Trophoblast cell (in vitro differentiated cells and primary cell): ENCODE measurements around the gene TENM4.

Source experiments
- DNase-seq, 2 donors: peaks; one replicate each; pipeline ENCODE4 v3.0.0-alpha.2; 2016
- H2AFZ ChIP-seq: 2 replicates; pipeline ENCODE4 v1.6.1; 2013; ENCODE audit warnings: low read length, moderate library complexity, mild to moderate bottlenecking; ENCODE audit not compliant: insufficient read depth, poor library complexity
- H2AK5ac ChIP-seq: 2 replicates; pipeline ENCODE4 v1.6.1; 2013; ENCODE audit warnings: mild to moderate bottlenecking, low read length
- H2BK120ac ChIP-seq: 2 replicates; pipeline ENCODE4 v1.6.1; 2013; ENCODE audit warnings: low read length, mild to moderate bottlenecking, moderate library complexity; ENCODE audit not compliant: insufficient read depth, poor library complexity
- H2BK12ac ChIP-seq: 2 replicates; pipeline ENCODE4 v1.6.1; 2013; ENCODE audit warnings: mild to moderate bottlenecking, low read length, moderate library complexity
- H2BK5ac ChIP-seq: 2 replicates; pipeline ENCODE4 v1.6.1; 2013; ENCODE audit warnings: low read length, low read depth, moderate library complexity, mild to moderate bottlenecking; ENCODE audit not compliant: poor library complexity
- H3K14ac ChIP-seq: 2 replicates; pipeline ENCODE4 v1.6.1; 2013; ENCODE audit warnings: mild to moderate bottlenecking, low read length
- H3K18ac ChIP-seq: 2 replicates; pipeline ENCODE4 v1.6.1; 2013; ENCODE audit warnings: mild to moderate bottlenecking, low read length
- H3K23ac ChIP-seq: 2 replicates; pipeline ENCODE4 v1.6.1; 2013; ENCODE audit warnings: low read length
- H3K27ac ChIP-seq: 2 replicates; pipeline ENCODE4 v1.5.1; 2013; ENCODE audit warnings: low read depth, mild to moderate bottlenecking, inconsistent platforms, low read length, moderate library complexity
- H3K27me3 ChIP-seq: 2 replicates; pipeline ENCODE4 v1.6.1; 2013; ENCODE audit warnings: inconsistent platforms, mild to moderate bottlenecking, low read length, moderate library complexity; ENCODE audit not compliant: insufficient read depth
- H3K36me3 ChIP-seq, 2 experiments: 1 replicate in 1 of 2; 2 replicates in 1 of 2; pipeline ENCODE4 v1.6.1; 2013; ENCODE audit warnings: low read length in 2 of 2, mild to moderate bottlenecking in 2 of 2, moderate library complexity in 1 of 2; ENCODE audit not compliant: insufficient read depth in 2 of 2, control insufficient read depth in 1 of 2
- H3K4ac ChIP-seq: 2 replicates; pipeline ENCODE4 v1.6.1; 2013; ENCODE audit warnings: low read depth, mild to moderate bottlenecking, low read length, moderate library complexity
- H3K4me1 ChIP-seq, 2 experiments: 1 replicate in 1 of 2; 2 replicates in 1 of 2; pipeline ENCODE4 v1.6.1; 2013; ENCODE audit warnings: low read length in 2 of 2, mild to moderate bottlenecking in 2 of 2, moderate library complexity in 1 of 2; ENCODE audit not compliant: insufficient read depth in 2 of 2, control insufficient read depth in 1 of 2
- H3K4me2 ChIP-seq: 2 replicates; pipeline ENCODE4 v1.6.1; 2013; ENCODE audit warnings: inconsistent platforms, mild to moderate bottlenecking, low read length, moderate library complexity
- H3K4me3 ChIP-seq: 2 replicates; pipeline ENCODE4 v1.5.1; 2013; ENCODE audit warnings: mild to moderate bottlenecking, low read depth, low read length, inconsistent platforms
- H3K79me1 ChIP-seq: one replicate; pipeline ENCODE4 v1.6.1; 2013; ENCODE audit warnings: low read length
- H3K79me2 ChIP-seq: 2 replicates; pipeline ENCODE4 v1.6.1; 2013; ENCODE audit warnings: low read length, mild to moderate bottlenecking; ENCODE audit not compliant: control insufficient read depth, insufficient read depth, poor library complexity
- H3K9ac ChIP-seq: 2 replicates; pipeline ENCODE4 v1.6.1; 2013; ENCODE audit warnings: mild to moderate bottlenecking, low read length
- H3K9me3 ChIP-seq: 2 replicates; pipeline ENCODE4 v1.6.1; 2013; ENCODE audit warnings: low read depth, mild to moderate bottlenecking, control low read depth, inconsistent platforms, low read length; ENCODE audit not compliant: insufficient read depth
- H4K12ac ChIP-seq: 2 replicates; pipeline ENCODE4 v1.6.1; 2013; ENCODE audit warnings: low read depth, mild to moderate bottlenecking, low read length, moderate library complexity
- H4K8ac ChIP-seq: 2 replicates; pipeline ENCODE4 v1.6.1; 2013; ENCODE audit warnings: low read depth, mild to moderate bottlenecking, low read length, moderate library complexity
- H4K91ac ChIP-seq: one replicate; pipeline ENCODE4 v1.6.1; 2013; ENCODE audit warnings: low read depth, mild to moderate bottlenecking, low read length, moderate library complexity
- WGBS: extraction: QIAGEN DNeasy Blood & Tissue Kit; methylation state at CpG from one replicate; pipeline ENCODE4 v1.1.7; 2013; ENCODE audit warnings: missing lambda C conversion rate; ENCODE audit not compliant: insufficient read length, insufficient coverage; ENCODE audit errors: extremely low coverage; 5-methylcytosine and 5-hydroxymethylcytosine counted together

Gene TENM4

DNA sequence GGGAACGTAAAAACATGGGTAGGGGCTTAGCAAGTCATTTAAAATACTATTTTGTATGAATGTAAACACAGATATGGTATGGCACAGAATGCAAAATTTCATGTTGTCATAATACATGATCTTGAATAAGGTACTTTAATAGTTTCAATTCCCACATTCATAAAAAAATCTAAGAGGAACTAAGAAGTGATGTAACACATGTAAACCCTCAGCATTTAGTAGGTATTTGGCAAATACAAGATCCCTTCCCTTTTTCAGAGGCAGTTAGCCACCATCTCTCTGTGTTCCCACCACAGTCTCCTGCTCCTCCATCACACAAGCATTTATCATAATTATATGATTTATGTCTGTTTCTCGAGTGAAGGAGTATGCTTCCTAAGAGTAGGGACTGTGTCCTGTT lies 251.8 kb downstream of the TENM4 start:
- WGBS: no CpG with 5 or more reads among the region's 2 CpGs
- no peak overlapping the region for H3K18ac ChIP-seq
- H3K36me3 ChIP-seq: no peaks in the 10 kb centered on the region
- no peak overlapping the region for H3K4me3 ChIP-seq
- no peak overlapping the region for H3K27ac ChIP-seq
- H3K14ac ChIP-seq: no peak overlapping the region
- no peak overlapping the region for H3K4me2 ChIP-seq
- H3K9me3 ChIP-seq: peaks cover 1% of the 10 kb centered on the region
- H3K27me3 ChIP-seq: no peaks in the 10 kb centered on the region
- no peak overlapping the region for H2BK12ac ChIP-seq
- H3K9ac ChIP-seq: no peak overlapping the region
- H3K23ac ChIP-seq: no peak overlapping the region
- H2AK5ac ChIP-seq: no peak overlapping the region
- no peak overlapping the region for H2AFZ ChIP-seq
- no peak overlapping the region for H2BK120ac ChIP-seq
- no peak overlapping the region for H4K12ac ChIP-seq
- no peak overlapping the region for H2BK5ac ChIP-seq
- no peak overlapping the region for H4K91ac ChIP-seq
- H3K79me2 ChIP-seq: no peaks in the 10 kb centered on the region
- H3K79me1 ChIP-seq: no peaks in the 10 kb centered on the region
- H4K8ac ChIP-seq: no peak overlapping the region
- H3K4me1 ChIP-seq: no peaks in the 10 kb centered on the region
- no peak for DNase-seq
- H3K4ac ChIP-seq: no peak overlapping the region

DNA sequence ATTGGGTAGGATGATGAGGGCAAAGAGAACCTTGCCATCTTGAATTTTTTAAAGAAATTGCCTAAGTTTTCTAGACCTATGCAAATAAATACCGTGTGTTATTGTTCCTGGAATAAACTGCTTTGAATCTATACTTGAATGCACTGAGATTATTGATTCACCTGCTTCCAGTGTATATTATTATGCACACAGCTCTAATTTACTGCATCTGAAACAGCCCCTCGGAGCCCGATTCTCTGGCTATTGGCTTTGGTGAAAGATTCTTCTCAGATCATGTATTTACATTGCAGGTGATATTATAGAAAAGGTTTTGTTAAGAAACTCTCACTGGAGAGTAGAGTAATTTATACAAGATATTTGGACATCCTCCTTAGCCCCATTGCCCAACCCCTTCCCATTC lies 254.2 kb downstream of the TENM4 start:
- Histone ChIP-seq H2BK5ac (no peak overlapping the region), H2BK120ac (no peak overlapping the region), H3K9me3 (peaks cover 1% of the 10 kb centered on the region), H4K8ac (no peak overlapping the region), H3K9ac (no peak overlapping the region), H4K91ac (no peak overlapping the region), H3K18ac (no peak overlapping the region), H3K4ac (no peak overlapping the region), H3K14ac (no peak overlapping the region), H3K27ac (no peak overlapping the region), H3K4me2 (no peak overlapping the region), H2AFZ (no peak overlapping the region), H3K79me2 (no peaks in the 10 kb centered on the region), H3K36me3 (no peaks in the 10 kb centered on the region), H3K23ac (no peak overlapping the region), H3K4me1 (no peaks in the 10 kb centered on the region), H3K79me1 (no peaks in the 10 kb centered on the region), H3K4me3 (no peak overlapping the region), H3K27me3 (no peaks in the 10 kb centered on the region), H2AK5ac (no peak overlapping the region), H2BK12ac (no peak overlapping the region), H4K12ac (no peak overlapping the region)
- WGBS: no CpG with 5 or more reads among the region's 3 CpGs
- DNase-seq: no peak

DNA sequence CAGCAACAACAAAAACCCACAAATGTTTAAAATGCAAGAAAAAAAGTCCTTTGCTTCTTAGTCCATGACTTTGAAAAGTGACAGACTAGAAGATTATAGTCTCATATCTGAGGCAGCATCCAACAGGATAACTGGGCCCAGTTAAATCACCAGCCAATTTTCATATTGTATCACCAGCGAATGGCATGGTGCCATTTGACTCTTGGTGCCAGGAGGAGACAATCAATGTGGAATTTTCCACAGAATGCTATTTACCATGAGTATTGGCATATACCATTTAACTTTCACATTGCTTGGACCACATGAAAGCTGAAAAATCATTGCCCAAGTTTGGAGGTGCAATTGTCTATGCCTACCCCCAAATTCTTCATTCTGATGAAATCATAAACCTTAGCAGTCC lies 255.5 kb downstream of the TENM4 start:
- Histone ChIP-seq H3K4me1 (no peaks in the 10 kb centered on the region), H2BK12ac (no peak overlapping the region), H3K23ac (no peak overlapping the region), H2AFZ (no peak overlapping the region), H4K12ac (no peak overlapping the region), H3K36me3 (no peaks in the 10 kb centered on the region), H3K27me3 (no peaks in the 10 kb centered on the region), H4K8ac (no peak overlapping the region), H3K4me3 (no peak overlapping the region), H2AK5ac (no peak overlapping the region), H3K14ac (no peak overlapping the region), H3K79me1 (no peaks in the 10 kb centered on the region), H2BK120ac (no peak overlapping the region), H3K9ac (no peak overlapping the region), H2BK5ac (no peak overlapping the region), H3K18ac (no peak overlapping the region), H3K79me2 (no peaks in the 10 kb centered on the region), H3K9me3 (peaks cover 1% of the 10 kb centered on the region), H3K27ac (no peak overlapping the region), H4K91ac (no peak overlapping the region), H3K4me2 (no peak overlapping the region), H3K4ac (no peak overlapping the region)
- no peak for DNase-seq
- WGBS: no CpG with 5 or more reads among the region's 1 CpG

DNA sequence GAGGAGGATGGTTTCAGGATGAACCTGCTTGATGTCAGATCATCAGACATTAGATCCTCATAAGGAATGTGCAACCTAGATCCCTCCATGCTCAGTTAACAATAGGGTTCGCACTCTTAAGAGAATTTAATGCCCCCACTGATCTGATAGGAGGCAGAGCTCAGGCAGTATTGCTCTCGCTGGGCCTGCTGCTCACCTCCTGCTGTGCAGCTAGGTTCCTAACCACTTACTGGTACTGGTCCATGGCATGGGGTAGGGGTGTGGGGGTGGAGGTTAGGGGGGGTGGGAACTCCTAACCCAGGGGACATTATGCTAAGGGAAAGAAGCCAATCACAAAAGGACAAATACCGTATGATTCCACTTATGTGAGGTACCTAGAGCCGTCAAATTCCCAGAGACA lies 256.5 kb downstream of the TENM4 start:
- Histone ChIP-seq H3K79me2 (no peaks in the 10 kb centered on the region), H3K4me3 (no peak overlapping the region), H3K27me3 (no peaks in the 10 kb centered on the region), H3K9me3 (peaks cover 1% of the 10 kb centered on the region), H4K8ac (no peak overlapping the region), H2AK5ac (no peak overlapping the region), H3K4me2 (no peak overlapping the region), H4K91ac (no peak overlapping the region), H4K12ac (no peak overlapping the region), H3K9ac (no peak overlapping the region), H3K14ac (no peak overlapping the region), H3K27ac (no peak overlapping the region), H3K23ac (no peak overlapping the region), H3K36me3 (no peaks in the 10 kb centered on the region), H2AFZ (no peak overlapping the region), H2BK120ac (no peak overlapping the region), H2BK12ac (no peak overlapping the region), H3K18ac (no peak overlapping the region), H2BK5ac (no peak overlapping the region), H3K79me1 (no peaks in the 10 kb centered on the region), H3K4me1 (no peaks in the 10 kb centered on the region), H3K4ac (no peak overlapping the region)
- WGBS: no CpG with 5 or more reads among the region's 4 CpGs
- no peak for DNase-seq
